ENCODE measurements around the gene GBX1.

The GBX1 gene

DNA sequence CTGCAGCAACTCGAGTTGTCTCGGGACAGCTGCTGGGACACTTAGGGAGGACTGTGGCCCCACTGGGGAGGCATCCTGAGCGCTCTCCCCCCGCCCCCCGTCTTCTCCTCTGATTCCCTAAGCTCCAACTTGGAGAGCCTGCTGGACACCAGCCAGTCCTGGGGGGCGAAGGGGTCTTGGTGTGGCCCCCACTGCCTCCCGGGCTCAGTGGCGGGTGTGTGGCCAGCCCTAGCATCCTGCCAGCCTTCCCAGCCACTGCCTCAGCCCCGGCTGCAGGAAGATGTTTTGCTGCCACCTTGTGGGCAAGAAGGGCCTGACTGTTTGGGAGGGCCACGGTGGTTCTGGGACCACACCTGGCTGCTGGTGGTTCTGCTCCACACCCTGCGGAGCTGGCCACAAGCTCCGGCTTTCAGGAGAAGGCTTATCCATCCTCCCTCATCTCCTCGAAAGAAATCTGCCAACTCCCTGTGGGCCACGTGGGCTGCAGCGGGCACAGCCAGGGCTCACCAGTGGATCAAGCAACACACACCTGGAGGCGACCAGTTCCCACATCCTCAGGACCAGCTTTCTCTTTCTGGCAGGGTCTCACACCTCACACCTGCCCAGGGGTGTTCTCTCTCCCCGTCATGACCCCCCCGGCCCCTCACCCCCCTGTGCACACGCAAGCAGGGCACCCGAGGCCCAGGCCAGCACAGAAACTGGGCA is 56.4 kb downstream of the GBX1 start:
- DNase-seq: peak; percentile 22 to 48

DNA sequence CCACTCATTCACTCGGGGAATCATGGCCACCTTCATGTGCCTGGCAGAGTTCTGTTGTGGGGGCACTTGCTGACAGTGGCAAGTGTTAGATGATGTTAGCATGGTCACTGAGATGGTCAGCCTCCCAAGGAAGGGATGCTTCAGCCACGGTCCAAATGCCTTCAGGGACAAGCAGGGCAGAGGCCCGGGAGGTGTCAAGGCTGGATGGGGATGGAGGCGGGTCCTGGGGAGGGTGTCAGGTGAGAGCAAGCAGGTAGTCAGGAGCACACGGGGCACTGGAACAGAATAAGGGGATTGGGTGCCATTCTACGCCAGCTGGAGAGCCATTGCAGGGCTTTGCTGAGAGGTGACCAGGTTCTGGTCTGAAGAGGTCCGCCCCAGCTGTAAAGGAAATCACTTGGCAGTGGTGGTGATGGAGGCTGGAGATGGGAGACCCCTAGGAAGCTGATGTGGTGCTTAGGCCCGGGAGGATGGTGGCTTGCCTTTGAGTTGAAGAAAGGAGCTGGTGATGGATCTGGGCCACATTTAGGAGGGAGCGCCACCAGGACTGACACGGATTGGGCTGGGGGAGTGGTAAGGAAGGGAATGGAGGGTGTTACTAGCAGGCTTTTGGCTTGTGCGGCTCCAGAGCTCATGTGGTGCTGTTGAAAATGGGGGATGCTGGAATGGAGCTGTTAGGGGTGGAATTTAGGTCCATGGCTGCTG is 57.1 kb downstream of the GBX1 start:
- DNase-seq: no peak

DNA sequence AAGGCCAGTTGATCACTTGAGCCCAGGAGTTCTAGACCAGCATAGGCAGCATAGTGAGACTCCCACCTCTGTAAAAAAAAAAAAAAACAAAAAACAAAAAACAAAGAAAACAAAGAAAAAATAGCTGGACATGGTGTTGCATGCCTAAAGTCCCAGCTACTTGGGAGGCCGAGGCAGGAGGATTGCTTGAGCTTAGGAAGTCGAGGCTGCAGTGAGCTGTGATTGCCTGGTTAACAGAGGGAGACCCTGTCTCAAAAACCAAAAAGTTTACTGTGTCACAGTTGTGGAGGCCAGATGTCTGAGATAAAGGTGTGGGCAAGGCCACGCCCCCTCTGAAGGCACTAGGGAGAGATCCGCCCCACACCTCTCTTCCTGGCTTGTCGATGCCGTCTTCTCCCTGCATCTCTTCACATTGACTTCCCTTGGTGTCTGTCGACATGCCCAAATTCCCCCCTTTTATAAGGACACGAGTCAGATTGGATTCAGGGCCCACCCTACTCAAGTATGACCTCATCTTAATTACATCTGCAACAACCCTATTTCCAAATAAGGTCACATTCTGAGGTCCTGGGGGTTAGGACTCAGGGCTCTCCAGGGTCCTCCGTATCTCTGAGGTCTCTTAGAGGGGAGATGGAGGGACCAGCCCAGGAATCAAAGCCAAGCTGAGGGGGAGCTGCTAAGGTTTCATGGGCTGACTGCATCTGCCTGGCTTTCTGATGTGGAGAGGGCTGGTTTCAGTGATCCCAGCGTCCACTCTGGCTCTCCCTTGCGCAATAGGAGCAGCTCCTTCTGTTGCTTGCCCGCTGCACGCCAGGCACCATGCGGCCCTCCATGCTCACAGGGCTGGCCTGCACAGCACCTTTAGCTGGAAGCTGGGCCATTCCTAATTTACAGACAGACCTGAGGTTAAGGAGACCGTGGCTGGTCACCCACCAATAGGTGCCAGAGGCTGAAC is 58.1 kb downstream of the GBX1 start:
- no peak for DNase-seq

DNA sequence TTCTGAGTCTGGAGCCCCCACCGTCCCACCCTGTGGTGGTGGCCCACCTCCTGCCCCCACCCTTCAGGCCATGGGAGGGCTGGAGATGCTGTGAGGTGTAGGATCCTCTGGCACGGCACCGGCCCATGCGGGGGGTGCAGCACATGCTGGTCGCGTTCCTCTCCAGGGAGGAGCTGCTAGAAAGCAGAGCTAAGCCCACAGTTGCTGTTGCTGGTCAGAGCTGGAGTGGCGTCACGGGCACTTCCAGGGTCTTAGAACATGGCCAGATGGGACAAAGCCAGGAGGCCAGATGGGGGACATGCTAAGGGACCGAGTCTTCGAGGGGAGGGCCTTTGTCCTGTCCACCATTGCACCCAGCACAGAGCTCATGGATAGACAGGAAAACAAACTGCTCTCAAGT is 59.6 kb downstream of the GBX1 start:
- DNase-seq: no peak

DNA sequence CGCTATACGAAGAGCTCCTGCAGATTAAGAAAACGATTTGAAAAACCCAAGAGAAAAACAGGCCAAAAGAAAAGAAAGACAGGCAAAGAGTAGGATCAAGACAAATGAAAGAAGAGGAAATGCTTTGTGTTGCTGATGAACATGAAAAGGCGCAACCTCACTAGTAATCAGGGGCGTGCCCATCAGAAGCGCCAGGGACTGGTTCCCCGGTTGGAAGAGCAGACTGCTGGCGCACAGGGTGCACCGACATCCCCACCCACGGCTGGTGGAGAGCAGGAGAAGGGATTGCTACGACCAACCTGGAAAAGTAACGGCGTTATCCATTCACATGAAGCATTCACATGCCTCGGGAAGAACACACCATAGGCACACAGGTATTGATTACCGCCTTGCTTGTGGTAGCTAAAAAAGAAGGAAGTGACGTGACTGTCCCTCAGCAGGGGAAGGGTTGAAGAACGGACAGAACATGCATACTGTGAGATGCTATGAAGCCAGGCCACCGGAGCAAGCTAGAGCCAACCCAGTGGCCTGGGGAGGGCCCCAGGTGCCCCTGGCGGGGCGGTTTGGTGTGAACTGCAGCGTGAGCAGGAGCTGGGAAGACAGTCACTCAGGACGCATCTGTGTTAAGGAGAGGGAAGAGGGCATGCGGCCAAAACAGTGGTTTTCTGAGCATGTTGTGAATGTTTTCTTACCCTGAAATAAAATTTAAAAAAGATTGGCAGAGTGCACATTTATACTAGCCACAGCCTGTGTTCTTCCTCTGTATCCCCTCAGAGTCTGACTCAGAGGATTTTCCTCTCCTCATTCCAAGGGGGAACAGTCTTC is 62.9 kb downstream of the GBX1 start:
- no peak for DNase-seq

DNA sequence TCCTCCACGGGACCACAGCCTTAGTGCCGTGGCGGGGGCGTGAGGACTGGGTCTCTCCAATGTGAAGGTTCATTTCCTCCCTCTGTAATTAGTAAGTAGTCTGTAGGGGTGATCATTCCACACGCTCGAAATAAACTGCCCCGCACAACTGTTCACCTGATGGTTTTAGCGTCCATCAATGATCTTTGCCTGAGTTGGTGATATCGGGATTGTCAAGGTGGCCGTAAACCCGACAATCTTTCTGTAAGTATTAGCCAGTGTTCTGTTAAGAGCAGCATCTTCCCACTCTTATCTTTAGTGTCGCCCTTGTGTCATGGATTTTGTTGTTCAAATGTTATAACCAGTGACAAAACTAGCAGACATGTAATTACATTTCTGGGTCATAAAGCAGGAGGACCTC is 63.5 kb downstream of the GBX1 start:
- DNase-seq: no peak

DNA sequence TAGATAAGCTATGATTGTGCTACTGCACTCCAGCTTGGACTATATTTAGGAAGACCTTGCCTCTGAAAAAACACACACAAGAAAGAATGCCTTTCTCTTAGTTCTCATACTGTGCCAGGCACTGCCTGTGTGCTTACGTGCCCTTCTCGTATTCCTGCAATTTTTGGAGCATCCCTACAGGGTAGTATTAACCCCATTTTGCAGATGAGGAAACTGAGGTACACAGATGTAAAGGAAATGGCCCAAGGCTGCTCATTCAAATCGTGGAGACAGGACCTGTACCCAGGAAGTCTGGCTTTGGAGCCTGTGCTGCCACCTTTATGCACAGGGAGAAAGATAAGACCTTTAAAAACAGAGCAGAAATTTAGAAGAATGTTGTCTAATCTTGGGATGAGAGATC is 64.5 kb downstream of the GBX1 start:
- no peak for DNase-seq

DNA sequence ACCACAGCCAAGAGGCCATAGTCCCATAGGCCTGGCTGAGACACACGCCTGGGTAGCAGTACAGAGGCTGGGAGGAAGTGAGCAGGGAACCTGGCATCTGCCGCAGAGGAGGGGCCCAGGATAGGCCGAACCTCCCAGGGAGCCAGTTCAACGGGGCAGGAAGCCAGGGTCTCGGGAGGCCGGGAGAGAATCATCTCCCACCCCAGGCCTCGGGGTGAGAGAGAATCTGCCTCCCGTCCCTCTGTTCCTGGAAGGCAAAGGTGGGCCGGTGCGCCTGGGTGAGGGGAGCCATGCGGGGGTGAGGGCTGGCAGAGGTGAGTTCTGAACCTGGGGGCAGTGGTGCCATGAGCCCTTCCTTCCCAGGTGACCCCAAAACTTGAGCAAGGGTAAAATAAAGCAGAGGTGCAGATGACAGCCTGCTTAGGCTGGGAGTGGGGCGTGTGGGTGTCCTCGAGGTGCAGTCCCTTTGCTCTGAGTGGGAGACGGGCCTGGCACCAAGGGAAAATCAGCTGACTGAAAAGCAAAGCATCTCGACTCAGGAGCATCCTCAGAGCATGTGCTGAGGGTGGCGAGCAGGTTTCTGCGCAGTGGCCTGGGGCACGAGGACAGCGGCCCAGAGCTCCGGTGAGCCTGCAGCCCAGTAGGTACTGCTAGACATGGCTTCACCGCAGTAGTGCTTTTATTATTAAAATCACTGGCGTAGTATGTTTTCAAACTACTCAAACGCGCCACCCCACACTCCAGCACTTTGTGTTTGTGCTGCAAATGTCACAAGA is 65.7 kb downstream of the GBX1 start:
- DNase-seq: no peak

DNA sequence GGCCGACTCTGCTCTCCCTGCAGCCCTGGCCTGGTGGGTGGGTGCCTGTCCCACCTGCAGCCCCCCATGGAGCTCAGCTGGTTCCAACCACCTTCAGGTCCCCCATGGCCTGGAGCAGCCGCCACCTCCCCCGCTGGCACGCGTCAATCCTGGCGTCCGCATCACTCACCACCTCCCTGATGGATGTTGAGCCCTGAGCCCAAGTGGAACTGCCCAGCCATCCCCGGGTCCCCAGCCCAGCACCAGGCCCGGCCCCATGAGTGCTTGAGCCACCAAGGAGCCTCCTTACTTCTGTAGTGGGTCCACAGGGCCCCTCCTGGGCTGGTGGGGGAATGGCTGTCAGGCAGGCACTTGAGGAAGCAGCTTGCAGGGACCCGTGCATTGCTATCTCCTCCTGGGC is 66.6 kb downstream of the GBX1 start:
- DNase-seq: no peak

DNA sequence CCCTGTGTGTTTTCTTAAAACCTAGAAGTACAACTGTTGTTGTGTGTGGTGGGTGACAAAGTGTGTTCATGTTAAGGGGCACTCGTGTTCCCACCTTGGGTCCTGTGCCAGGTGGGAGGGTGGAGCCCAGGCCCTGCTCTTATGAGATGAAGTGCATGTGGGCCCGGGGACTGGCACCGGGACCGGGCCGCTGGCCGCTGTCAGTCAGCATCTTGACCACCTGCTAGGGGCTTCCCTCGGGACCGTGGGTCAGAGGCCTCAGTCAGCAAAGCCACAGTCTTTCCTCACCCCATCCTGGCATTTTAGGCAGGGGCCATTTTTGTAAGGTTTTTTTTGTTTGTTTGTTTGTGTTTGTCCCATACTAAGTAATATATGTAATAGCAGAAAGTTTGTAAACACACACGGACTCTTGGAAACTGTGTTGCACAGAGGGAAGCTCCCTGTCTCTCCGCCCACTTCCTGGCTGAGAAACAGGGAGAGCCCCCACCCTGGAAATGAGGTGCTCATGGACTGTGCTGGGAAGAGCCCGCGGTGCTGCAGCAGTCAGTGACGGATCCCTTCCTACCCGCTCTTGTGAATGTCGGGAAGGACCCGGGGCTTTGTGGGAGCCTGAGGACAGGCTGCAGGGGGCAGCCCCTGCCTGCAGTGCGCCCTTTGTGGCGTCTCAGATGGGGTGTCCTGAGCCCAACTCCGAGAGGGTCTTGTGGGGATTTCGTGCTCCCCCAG is 67.8 kb downstream of the GBX1 start:
- DNase-seq: no peak

Data from bone marrow (tissue), 2 donors.